Adrenal gland (tissue), 12 donors: Measurements from ENCODE around the gene EXD3. TPM values are rescaled to one million over a fixed set of nuclear protein-coding genes. Genes with fewer than 3 reads are reported as not detected.

ENCODE experiments used
- DNase-seq, 7 donors: peaks; one replicate each; pipeline ENCODE4 v3.0.0-alpha.2; 2019 to 2020
- H3K27ac ChIP-seq, 5 donors: fragments of 200-600 bp; sonication (generic) in 4 of 5; 1 replicate in 3 of 5; 2 replicates in 2 of 5; pipeline versions ENCODE4 v1.5.1 to v1.8.0; 2016 to 2020; ENCODE audit warnings: mild to moderate bottlenecking in 1 of 5
- H3K27me3 ChIP-seq: fragments of 200-600 bp; 2 replicates; pipeline ENCODE4 v1.8.0; 2021
- H3K36me3 ChIP-seq, 2 donors: fragments of 200-600 bp; replicated peaks in 1 of 2; 1 replicate in 1 of 2; 2 replicates in 1 of 2; pipeline versions ENCODE4 v1.5.1 to v1.8.0; 2018 to 2022
- H3K4me1 ChIP-seq, 2 donors: fragments of 200-600 bp; replicated peaks in 1 of 2; 1 replicate in 1 of 2; 2 replicates in 1 of 2; pipeline versions ENCODE4 v1.5.1 to v1.8.0; 2018 to 2021
- H3K4me3 ChIP-seq, 4 donors: fragments of 200-600 bp; sonication (generic) in 3 of 4; one replicate each; pipeline ENCODE4 v1.5.1; 2016 to 2018
- H3K9me3 ChIP-seq, 3 donors: fragments of 200-600 bp; sonication (generic) in 1 of 3; replicated peaks in 1 of 3; 1 replicate in 2 of 3; 2 replicates in 1 of 3; pipeline versions ENCODE4 v1.5.1 to v1.8.0; 2016 to 2021
- CTCF ChIP-seq, 6 experiments: fragments of 450-650 bp in 4 of 6; fragments of 200-600 bp in 2 of 6; sonication (generic) in 1 of 6; IDR thresholded peaks; 1 replicate in 5 of 6; 2 replicates in 1 of 6; pipeline versions ENCODE4 v1.5.1 to v1.8.0; 2016 to 2021; ENCODE audit warnings: antibody characterized with exemption in 6 of 6, mild to moderate bottlenecking in 2 of 6, moderate library complexity in 1 of 6
- POLR2A ChIP-seq, 2 donors: fragments of 450-650 bp; IDR thresholded peaks; one replicate each; pipeline ENCODE4 v1.6.1; 2017; ENCODE audit warnings: antibody characterized with exemption in 2 of 2, mild to moderate bottlenecking in 2 of 2, moderate library complexity in 1 of 2
- WGBS, 4 donors: extraction: QIAGEN DNeasy Blood & Tissue Kit in 2 of 4; methylation state at CpG; one replicate each; pipeline versions ENCODE4 v1.1.5 to v1.1.7; 2013 to 2017; 5-methylcytosine and 5-hydroxymethylcytosine counted together
- intact Hi-C, 2 donors: fragments of 100-400 bp; cut with DNase I; formaldehyde crosslinking; loops; one replicate each; pipeline versions ENCODE4 v1.14.1 to v1.15.0; 2022 to 2023
- polyA plus RNA-seq, 3 donors: library from polyadenylated mRNA; stranded (reverse); fragments of 200-250 nt in 2 of 3; fragments of 350-450 nt in 1 of 3; fragmentation: Illumina TruSeq in 1 of 3; extraction: RNeasy Lipid Tissue Mini Kit (QIAGEN cat#74804) in 1 of 3; gene quantifications; one replicate each; pipeline ENCODE4 v1.2.3, GENCODE V29; 2013 to 2014
- total RNA-seq, 9 donors: library from RNA; depleted of rRNA in 4 of 9; stranded (reverse); fragments of >200 nt in 4 of 9; fragments of 120-200 nt in 1 of 9; fragmentation: NEBNext Ultra II Directional in 1 of 9; extraction: Animal tissue kit (Norgen Biotek cat#: 25700) in 1 of 9; gene quantifications; one replicate each; pipeline versions ENCODE4 v1.1.0 to v1.2.4, GENCODE V29; 2013 to 2023
- donor health status: healthy with polysubstance abuse.
- donor health status: Bipolar disorder and iron deficiency.
- donor health status: DM: yes; HTN: yes; CAD: no.
- donor health status: DM: no; HTN: no; CAD: no.
- donor health status: DM: no; HTN: no; CAD: no.
- donor health status: DM: yes; HTN: yes; CAD: no.

Gene EXD3
- total and polyA plus RNA-seq, 12 donors, result 1.2 to 111 (median 23.9) TPM

GRCh38 chr9:137305798-137306065 lies 117.2 kb downstream of the EXD3 start:
- WGBS, 4 donors, result 0 to 40% (median 32%) methylated on average over 1 to 8 of the region's 8 CpGs
- no peak for DNase-seq
- intact Hi-C loops, result no loop called here
- H3K4me1 ChIP-seq, result peaks cover 7 to 33% of the 10 kb centered on the region in 2 donors
- no peaks in the 10 kb centered on the region for H3K36me3 ChIP-seq
- H3K27ac ChIP-seq, result peak overlapping the region in 4 of 5 donors; percentile 6 to 86 (median 36)
- H3K4me3 ChIP-seq, result peak overlapping the region in 1 of 4 donors; percentile 5
- no peak for TF ChIP-seq CTCF (IDR thresholded peaks at IDR 0.05)
- TF ChIP-seq POLR2A (IDR thresholded peaks at IDR 0.05), result no peak
- H3K27me3 ChIP-seq, result peaks cover 14% of the 10 kb centered on the region
- H3K9me3 ChIP-seq, result no peaks in the 10 kb centered on the region

GRCh38 chr9:137305060-137305797 lies 117.7 kb downstream of the EXD3 start:
- no peaks in the 10 kb centered on the region for H3K36me3 ChIP-seq
- peaks cover 14% of the 10 kb centered on the region for H3K27me3 ChIP-seq
- intact Hi-C loops, result no loop called here
- DNase-seq, result peak in 5 of 7 donors; percentile 37 to 56 (median 42)
- no peaks in the 10 kb centered on the region for H3K9me3 ChIP-seq
- no peak for TF ChIP-seq CTCF (IDR thresholded peaks at IDR 0.05)
- no peak for TF ChIP-seq POLR2A (IDR thresholded peaks at IDR 0.05)
- H3K4me3 ChIP-seq, result peak overlapping the region in 1 of 4 donors; percentile 5
- 20 to 38% (median 34%) methylated on average over 12 to 36 of the region's 36 CpGs for WGBS, 4 donors
- H3K4me1 ChIP-seq, result peaks cover 7 to 38% of the 10 kb centered on the region in 2 donors
- peak overlapping the region in 3 of 5 donors; percentile 26 to 86 (median 47) for H3K27ac ChIP-seq

GRCh38 chr9:137304383-137305059 lies 118.4 kb downstream of the EXD3 start:
- H3K27ac ChIP-seq, result peak overlapping the region in 1 of 5 donors; percentile 86
- H3K4me3 ChIP-seq, result no peak overlapping the region

More at GRCh38 chr9:137304383-137305059, 118.4 kb downstream of the EXD3 start:
- DNase-seq, result peak in 3 of 7 donors; percentile 10 to 24 (median 21)
- H3K4me1 ChIP-seq, result peaks cover 7 to 38% of the 10 kb centered on the region in 2 donors
- H3K36me3 ChIP-seq, result no peaks in the 10 kb centered on the region
- WGBS, 4 donors, result 20 to 48% (median 43%) methylated on average over 4 to 16 of the region's 16 CpGs
- TF ChIP-seq POLR2A (IDR thresholded peaks at IDR 0.05) (no peak), CTCF (IDR thresholded peaks at IDR 0.05) (no peak)
- intact Hi-C loops, result no loop called here
- no peaks in the 10 kb centered on the region for H3K9me3 ChIP-seq
- peaks cover 20% of the 10 kb centered on the region for H3K27me3 ChIP-seq
